Testis (tissue), 3 donors: ENCODE measurements around the gene CACNB3. TPM values are rescaled to one million over a fixed set of nuclear protein-coding genes. Genes with fewer than 3 reads are reported as not detected.
A peak's percentile ranks its signal among the peaks of the same experiment; 100 is the strongest.
"Not testable (repeated sequence)": the region's sequence is repeated elsewhere in the genome, so short reads cannot be mapped to it uniquely, and the experiment has no call there.

Experiments
- DNase-seq: peaks from one replicate; pipeline ENCODE4 v3.0.0-alpha.2; 2019
- H3K27ac ChIP-seq, 2 donors: fragments of 200-600 bp; sonication (generic); one replicate each; pipeline ENCODE4 v1.5.1; 2019
- H3K27me3 ChIP-seq: fragments of 200-600 bp; sonication (generic); one replicate; pipeline ENCODE4 v1.5.1; 2019
- H3K36me3 ChIP-seq: fragments of 200-600 bp; sonication (generic); one replicate; pipeline ENCODE4 v1.5.1; 2017; ENCODE audit warnings: low read depth; ENCODE audit errors: missing control alignments
- H3K4me1 ChIP-seq: fragments of 200-600 bp; sonication (generic); one replicate; pipeline ENCODE4 v1.5.1; 2019
- H3K4me3 ChIP-seq, 2 donors: fragments of 200-600 bp; sonication (generic); one replicate each; pipeline ENCODE4 v1.5.1; 2017 to 2019
- H3K9me3 ChIP-seq: fragments of 200-600 bp; sonication (generic); one replicate; pipeline ENCODE4 v1.5.1; 2017
- POLR2A ChIP-seq: fragments of 450-650 bp; IDR thresholded peaks from one replicate; pipeline ENCODE4 v1.6.1; 2017; ENCODE audit warnings: antibody characterized with exemption, mild to moderate bottlenecking, moderate library complexity
- WGBS, 2 donors: methylation state at CpG; one replicate each; pipeline ENCODE4 v1.1.5; 2018; 5-methylcytosine and 5-hydroxymethylcytosine counted together
- intact Hi-C: fragments of 100-400 bp; cut with DNase I; formaldehyde crosslinking; loops from one replicate; pipeline ENCODE4 v1.15.1; 2023; ENCODE audit warnings: low total_unique reads
- polyA plus RNA-seq: library from polyadenylated mRNA; stranded (reverse); fragments of 350-450 nt; fragmentation: Illumina TruSeq; extraction: RNeasy Lipid Tissue Mini Kit (QIAGEN cat#74804); gene quantifications from one replicate; pipeline ENCODE4 v1.2.3, GENCODE V29; 2014; ENCODE audit warnings: low read depth, low replicate concordance; ENCODE audit not compliant: insufficient read depth
- total RNA-seq, 2 donors: library from RNA; depleted of rRNA; stranded (reverse); fragments of >200 nt; gene quantifications; one replicate each; pipeline ENCODE4 v1.2.3, GENCODE V29; 2016
- TF ChIP-seq, protein P1 (sequence below), 3 experiments: fragments of 450-650 bp in 2 of 3; fragments of 200-600 bp in 1 of 3; sonication (generic) in 1 of 3; IDR thresholded peaks; one replicate each; pipeline ENCODE4 v1.5.1; 2016 to 2019; ENCODE audit warnings: antibody characterized with exemption in 3 of 3, mild to moderate bottlenecking in 2 of 3, moderate library complexity in 1 of 3

Gene CACNB3
- total and polyA plus RNA-seq, 3 donors from 2014 or later, result 17.2 to 20.1 (median 19.3) TPM

DNA sequence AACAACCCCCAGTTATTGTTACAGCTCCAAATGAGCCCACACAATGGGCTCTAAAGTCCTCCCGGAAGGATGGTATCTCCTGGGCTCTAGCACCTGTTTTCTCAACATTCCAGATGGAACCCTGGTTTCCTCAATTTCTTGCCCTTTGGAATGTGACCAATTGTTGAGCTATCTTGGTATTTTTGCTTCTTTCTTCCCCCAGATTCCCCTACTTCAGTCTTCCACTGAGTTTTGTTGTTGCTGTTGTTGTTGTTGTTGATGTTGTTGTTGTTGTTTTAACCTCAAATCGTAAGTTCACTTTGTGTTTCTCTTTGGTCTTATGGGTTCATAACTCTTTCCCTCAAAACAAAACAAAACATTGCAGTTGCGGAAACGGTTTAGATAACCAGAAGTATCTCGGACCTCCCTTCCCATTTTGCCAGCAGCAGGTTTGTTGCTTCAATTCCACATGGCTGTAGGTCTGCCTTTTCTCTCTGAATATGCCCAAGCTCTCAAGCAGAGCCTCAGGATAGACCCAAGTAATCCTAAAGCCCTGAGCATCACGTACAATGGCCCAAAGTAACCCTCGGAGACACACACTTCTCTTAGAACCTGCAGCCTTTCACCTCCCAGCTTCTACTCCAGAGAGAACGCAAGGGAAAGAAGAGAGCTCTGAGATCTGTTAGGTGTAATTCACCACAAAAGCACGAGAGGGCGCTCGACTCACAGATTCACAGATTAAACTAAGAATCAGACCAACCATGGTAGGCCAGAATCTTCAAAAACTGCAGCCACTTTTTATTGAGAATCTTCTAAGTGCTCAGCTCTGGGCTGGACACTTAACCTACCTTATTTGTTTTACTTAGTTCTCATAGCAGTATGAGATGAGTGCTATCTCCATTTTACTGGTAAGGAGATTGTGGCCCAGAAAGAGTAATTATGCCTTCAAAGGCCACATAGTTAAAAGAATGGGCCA lies 34.7 kb downstream of the CACNB3 start:
- TF ChIP-seq POLR2A, result no peak
- TF ChIP-seq, protein P1, sequence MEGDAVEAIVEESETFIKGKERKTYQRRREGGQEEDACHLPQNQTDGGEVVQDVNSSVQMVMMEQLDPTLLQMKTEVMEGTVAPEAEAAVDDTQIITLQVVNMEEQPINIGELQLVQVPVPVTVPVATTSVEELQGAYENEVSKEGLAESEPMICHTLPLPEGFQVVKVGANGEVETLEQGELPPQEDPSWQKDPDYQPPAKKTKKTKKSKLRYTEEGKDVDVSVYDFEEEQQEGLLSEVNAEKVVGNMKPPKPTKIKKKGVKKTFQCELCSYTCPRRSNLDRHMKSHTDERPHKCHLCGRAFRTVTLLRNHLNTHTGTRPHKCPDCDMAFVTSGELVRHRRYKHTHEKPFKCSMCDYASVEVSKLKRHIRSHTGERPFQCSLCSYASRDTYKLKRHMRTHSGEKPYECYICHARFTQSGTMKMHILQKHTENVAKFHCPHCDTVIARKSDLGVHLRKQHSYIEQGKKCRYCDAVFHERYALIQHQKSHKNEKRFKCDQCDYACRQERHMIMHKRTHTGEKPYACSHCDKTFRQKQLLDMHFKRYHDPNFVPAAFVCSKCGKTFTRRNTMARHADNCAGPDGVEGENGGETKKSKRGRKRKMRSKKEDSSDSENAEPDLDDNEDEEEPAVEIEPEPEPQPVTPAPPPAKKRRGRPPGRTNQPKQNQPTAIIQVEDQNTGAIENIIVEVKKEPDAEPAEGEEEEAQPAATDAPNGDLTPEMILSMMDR (IDR thresholded peaks at IDR 0.05), result peak; percentile 91 to 98 (median 95)
- 0 to 1% methylated on average over 11 of the region's 11 CpGs for WGBS, 2 donors
- DNase-seq, result peak; percentile 96
- no peaks in the 10 kb centered on the region for H3K27me3 ChIP-seq
- peaks cover 18% of the 10 kb centered on the region for H3K4me1 ChIP-seq
- peak overlapping the region; percentile 22 to 80 for H3K4me3 ChIP-seq
- no peaks in the 10 kb centered on the region for H3K9me3 ChIP-seq
- H3K27ac ChIP-seq, result peak overlapping the region in 1 of 2 donors; percentile 37
- H3K36me3 ChIP-seq, result no peaks in the 10 kb centered on the region
- intact Hi-C loops, result no loop called here

DNA sequence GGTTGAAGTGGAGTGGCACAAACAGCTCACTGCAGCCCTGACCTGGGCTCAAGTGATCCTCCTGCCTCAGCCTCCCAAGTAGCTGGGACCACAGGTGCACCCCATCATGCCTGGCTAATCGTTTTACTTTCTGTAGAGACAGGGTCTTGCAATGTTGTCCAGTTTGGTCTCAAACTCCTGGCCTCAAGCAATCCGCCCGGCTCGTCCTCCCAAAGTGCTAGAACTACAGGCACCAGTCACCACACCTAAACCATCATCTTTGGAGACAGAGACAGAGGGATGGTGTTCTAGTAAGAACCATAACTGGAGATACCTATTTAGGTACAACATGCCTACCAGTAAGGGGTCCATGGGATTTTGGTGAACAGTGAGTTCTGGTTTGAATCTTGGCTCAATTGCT lies 36.2 kb downstream of the CACNB3 start:
- H3K4me1 ChIP-seq, result peaks cover 18% of the 10 kb centered on the region
- no peaks in the 10 kb centered on the region for H3K9me3 ChIP-seq
- no peaks in the 10 kb centered on the region for H3K36me3 ChIP-seq
- intact Hi-C loops, result no loop called here
- H3K4me3 ChIP-seq, result no peak overlapping the region
- H3K27me3 ChIP-seq, result no peaks in the 10 kb centered on the region
- DNase-seq, result no peak
- 83 to 93% methylated on average over 3 to 4 of the region's 4 CpGs for WGBS, 2 donors
- TF ChIP-seq, protein P1 (IDR thresholded peaks at IDR 0.05), result no peak
- no peak for TF ChIP-seq POLR2A
- H3K27ac ChIP-seq, result no peak overlapping the region

DNA sequence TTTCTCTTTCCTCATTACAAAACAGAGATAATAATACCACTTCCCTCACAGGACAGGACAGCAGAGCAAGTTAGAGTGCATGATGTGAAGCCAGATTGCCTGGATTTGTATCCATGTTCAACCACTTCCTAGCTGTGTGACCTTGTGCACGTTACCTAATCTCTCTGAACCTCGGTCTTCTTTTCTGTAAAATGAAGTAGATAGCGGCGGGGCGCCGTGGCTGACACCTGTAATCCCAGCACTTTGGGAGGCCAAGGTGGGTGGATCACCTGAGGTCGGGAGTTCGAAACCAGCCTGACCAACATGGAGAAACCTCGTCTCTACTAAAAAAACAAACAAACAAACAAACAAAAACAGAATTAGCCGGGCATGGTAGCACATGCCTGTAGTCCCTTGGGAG lies 36.6 kb downstream of the CACNB3 start:
- intact Hi-C loops, H3K36me3 ChIP-seq, DNase-seq, H3K27me3 ChIP-seq, H3K27ac ChIP-seq, H3K9me3 ChIP-seq, H3K4me3 ChIP-seq: not testable (repeated sequence)
- peaks cover 18% of the 10 kb centered on the region for H3K4me1 ChIP-seq
- 79 to 86% methylated on average over 10 of the region's 10 CpGs for WGBS, 2 donors

DNA sequence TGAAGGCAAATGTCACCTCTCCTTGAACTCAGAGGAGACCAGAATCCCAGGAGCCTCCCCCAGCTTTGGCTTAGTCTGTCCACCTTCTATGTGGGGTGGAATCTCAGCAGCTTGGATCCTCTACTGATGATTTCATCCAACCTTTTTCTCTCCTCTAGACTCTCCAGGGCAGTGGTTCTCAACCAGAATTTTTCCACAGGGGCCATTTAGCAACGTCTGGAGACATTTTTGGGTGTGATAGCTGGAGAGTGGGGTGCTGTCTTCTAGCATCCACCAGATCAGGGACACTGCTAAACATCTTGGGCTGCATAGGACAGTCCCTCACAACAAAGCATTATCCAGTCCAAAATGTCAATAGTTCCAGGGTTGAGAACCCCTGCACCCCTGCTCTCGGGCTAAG lies 38.1 kb downstream of the CACNB3 start:
- H3K9me3 ChIP-seq, result no peaks in the 10 kb centered on the region
- no peaks in the 10 kb centered on the region for H3K27me3 ChIP-seq
- no peaks in the 10 kb centered on the region for H3K36me3 ChIP-seq
- peaks cover 6% of the 10 kb centered on the region for H3K4me1 ChIP-seq
- no peak overlapping the region for H3K4me3 ChIP-seq
- TF ChIP-seq POLR2A, result no peak
- TF ChIP-seq, protein P1 (IDR thresholded peaks at IDR 0.05), result no peak
- no peak overlapping the region for H3K27ac ChIP-seq
- intact Hi-C loops, result no loop called here
- WGBS, 2 donors, result 62 to 63% methylated on average over 2 of the region's 2 CpGs
- DNase-seq, result no peak

DNA sequence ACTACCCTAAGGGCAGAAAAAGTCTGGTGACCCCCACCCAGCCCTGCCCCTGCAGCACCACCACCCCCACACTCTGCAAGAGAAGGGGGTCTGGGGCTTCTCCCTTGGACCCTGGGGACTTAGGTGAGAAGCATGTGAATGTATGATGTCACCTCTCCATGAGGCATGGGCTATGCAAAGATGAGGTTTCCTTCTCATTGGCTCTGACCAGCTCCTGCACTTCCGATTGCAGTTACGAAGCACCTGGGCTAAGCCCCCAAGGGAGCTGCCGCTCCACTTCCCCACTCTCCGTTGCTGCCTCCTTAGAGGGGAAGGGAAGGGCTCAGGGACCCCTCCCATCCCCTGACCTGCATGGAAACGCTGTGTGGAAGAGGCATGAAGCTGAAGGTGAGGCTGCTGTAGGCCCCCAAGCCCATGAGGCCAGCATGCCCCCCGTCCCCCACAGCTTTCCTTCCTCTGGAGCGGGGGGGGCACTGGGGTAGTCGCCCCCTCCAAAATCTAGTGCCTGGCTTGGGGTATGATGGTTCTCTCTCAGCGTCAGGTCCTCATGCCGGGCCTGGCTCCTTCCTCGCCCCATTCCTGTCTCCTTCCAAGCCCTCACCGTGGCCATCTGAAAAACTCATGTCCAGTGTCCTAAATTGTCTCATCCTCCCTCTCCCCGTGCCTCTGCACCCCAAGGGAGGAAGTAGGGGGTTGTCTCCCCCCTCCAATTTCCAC lies 39.1 kb downstream of the CACNB3 start:
- intact Hi-C loops, result no loop called here
- Histone ChIP-seq H3K36me3 (no peaks in the 10 kb centered on the region), H3K9me3 (no peaks in the 10 kb centered on the region)

More for the DNA sequence above, 39.1 kb downstream of the CACNB3 start:
- Histone ChIP-seq H3K4me3 (no peak overlapping the region), H3K27me3 (no peaks in the 10 kb centered on the region), H3K27ac (no peak overlapping the region), H3K4me1 (peaks cover 6% of the 10 kb centered on the region)
- TF ChIP-seq, protein P1 (IDR thresholded peaks at IDR 0.05), result no peak
- no peak for TF ChIP-seq POLR2A
- no peak for DNase-seq
- 88 to 92% methylated on average over 9 to 13 of the region's 13 CpGs for WGBS, 2 donors
